Measurements from ENCODE around the gene RNF166. TPM values are rescaled to one million over a fixed set of nuclear protein-coding genes. Genes with fewer than 3 reads are reported as not detected.

RNF166 gene
- total RNA-seq, 1 experiment from 2014 or later = 26.5 TPM

GRCh38 chr16:88657371-88657770 lies 48.8 kb downstream of the RNF166 start:
- no peak overlapping the region for H2BK5ac ChIP-seq (ENCODE audit: insufficient read length, low read length)
- H3K27me3 ChIP-seq (ENCODE audit: insufficient read depth, low read length) = no peaks in the 10 kb centered on the region
- peaks cover 9 to 34% (median 30%) of the 10 kb centered on the region in 3 experiments for H3K36me3 Mint-ChIP-seq (ENCODE audit: insufficient read depth in 1 of 3, low read depth in 3 of 3)
- no peak overlapping the region for H2BK15ac ChIP-seq (ENCODE audit: low read depth, low read length)
- no peak overlapping the region for H3K27ac ChIP-seq (ENCODE audit: insufficient read length, low read depth, low read length)
- no peaks in the 10 kb centered on the region for H3K27me3 Mint-ChIP-seq (ENCODE audit: low read depth)
- H2BK120ac ChIP-seq (ENCODE audit: low read depth, low read length, poor library complexity, severe bottlenecking) = no peak overlapping the region
- no peaks in the 10 kb centered on the region for H4K20me1 ChIP-seq (ENCODE audit: control insufficient read depth, insufficient read depth, insufficient read length)
- peaks cover 3% of the 10 kb centered on the region for H3K79me1 ChIP-seq (ENCODE audit: insufficient read depth, low read depth, low read length, poor library complexity, severe bottlenecking)
- H2AK5ac ChIP-seq (ENCODE audit: insufficient read length, low read length) = no peak overlapping the region
- H4K91ac ChIP-seq (ENCODE audit: insufficient read length, low read depth, low read length) = no peak overlapping the region
- H3K79me2 ChIP-seq (ENCODE audit: insufficient read depth, low read length) = peaks cover 22% of the 10 kb centered on the region; the same call in 1 of the 2 replicates
- no peak overlapping the region for H2BK12ac ChIP-seq (ENCODE audit: insufficient read length, low read depth, low read length)
- H3K9me3 ChIP-seq (ENCODE audit: control insufficient read depth, low read depth, low read length) = no peaks in the 10 kb centered on the region
- no peaks in the 10 kb centered on the region for H3K9me3 Mint-ChIP-seq
- no peak overlapping the region for H3K27ac Mint-ChIP-seq
- no peak overlapping the region for H3K4ac ChIP-seq (ENCODE audit: low read depth, low read length)
- no peak overlapping the region for H2BK20ac ChIP-seq (ENCODE audit: low read depth, low read length, poor library complexity, severe bottlenecking)
- H3K4me2 ChIP-seq (ENCODE audit: insufficient read depth, insufficient read length, low read length) = no peak overlapping the region
- H3K4me1 ChIP-seq (ENCODE audit: insufficient read depth, low read length) = peaks cover 3% of the 10 kb centered on the region; the same call in 1 of the 2 replicates
- no CpG with 5 or more reads among the region's 19 CpGs for WGBS (ENCODE audit: extremely low coverage, insufficient read length, low lambda C conversion rate)
- no peak overlapping the region for H3K4me3 Mint-ChIP-seq
- no peak overlapping the region for H3K18ac ChIP-seq (ENCODE audit: insufficient read length, low read depth, low read length)
- H4K5ac ChIP-seq (ENCODE audit: insufficient read length, low read depth, low read length) = no peak overlapping the region
- no peak overlapping the region for H3K23ac ChIP-seq (ENCODE audit: insufficient read length, low read depth, low read length)
- no peak overlapping the region for H3T11ph ChIP-seq (ENCODE audit: low read length)
- H3K4me1 Mint-ChIP-seq = peaks cover 9 to 15% of the 10 kb centered on the region in 2 experiments
- H3K23me2 ChIP-seq (ENCODE audit: insufficient read length, low read depth, low read length, poor library complexity, severe bottlenecking) = peaks cover 5% of the 10 kb centered on the region
- no peak for DNase-seq
- no peak overlapping the region for H2AFZ ChIP-seq (ENCODE audit: low read length)
- no peak overlapping the region for H3K14ac ChIP-seq (ENCODE audit: insufficient read depth, low read length)
- no peak overlapping the region for H3K9ac ChIP-seq (ENCODE audit: extremely low read depth, insufficient read length, low read length)
- TF ChIP-seq, protein P1, sequence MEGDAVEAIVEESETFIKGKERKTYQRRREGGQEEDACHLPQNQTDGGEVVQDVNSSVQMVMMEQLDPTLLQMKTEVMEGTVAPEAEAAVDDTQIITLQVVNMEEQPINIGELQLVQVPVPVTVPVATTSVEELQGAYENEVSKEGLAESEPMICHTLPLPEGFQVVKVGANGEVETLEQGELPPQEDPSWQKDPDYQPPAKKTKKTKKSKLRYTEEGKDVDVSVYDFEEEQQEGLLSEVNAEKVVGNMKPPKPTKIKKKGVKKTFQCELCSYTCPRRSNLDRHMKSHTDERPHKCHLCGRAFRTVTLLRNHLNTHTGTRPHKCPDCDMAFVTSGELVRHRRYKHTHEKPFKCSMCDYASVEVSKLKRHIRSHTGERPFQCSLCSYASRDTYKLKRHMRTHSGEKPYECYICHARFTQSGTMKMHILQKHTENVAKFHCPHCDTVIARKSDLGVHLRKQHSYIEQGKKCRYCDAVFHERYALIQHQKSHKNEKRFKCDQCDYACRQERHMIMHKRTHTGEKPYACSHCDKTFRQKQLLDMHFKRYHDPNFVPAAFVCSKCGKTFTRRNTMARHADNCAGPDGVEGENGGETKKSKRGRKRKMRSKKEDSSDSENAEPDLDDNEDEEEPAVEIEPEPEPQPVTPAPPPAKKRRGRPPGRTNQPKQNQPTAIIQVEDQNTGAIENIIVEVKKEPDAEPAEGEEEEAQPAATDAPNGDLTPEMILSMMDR (conservative IDR thresholded peaks at IDR 0.05) = no peak
- H4K8ac ChIP-seq (replicated peaks; ENCODE audit: insufficient read length, low read depth, low read length) = no peak overlapping the region
- H3K56ac ChIP-seq (ENCODE audit: insufficient read length, low read depth, low read length) = no peak overlapping the region

Measured in H9 (cell line).